GM18502 (cell line): ENCODE measurements around the gene FLT4.
"Not testable (repeated sequence)": the region's sequence is repeated elsewhere in the genome, so short reads cannot be mapped to it uniquely, and the experiment has no call there.

Experiments used
- ATAC-seq: cut with Tn5 transposase; IDR thresholded peaks from one replicate; pipeline ENCODE4 v1.9.1; 2021; ENCODE audit warnings: mild to moderate bottlenecking; ENCODE audit not compliant: unreplicated experiment, poor library complexity

Gene FLT4

GRCh38 chr5:180670586-180671359 is 21.4 kb upstream of the FLT4 start:
- ATAC-seq = no peak

- no peak for ATAC-seq
These were observed 20.8 kb upstream of the FLT4 start for GRCh38 chr5:180670157-180670556.

- no peak for ATAC-seq
These were observed 20.3 kb upstream of the FLT4 start for GRCh38 chr5:180669661-180670060.

DNA sequence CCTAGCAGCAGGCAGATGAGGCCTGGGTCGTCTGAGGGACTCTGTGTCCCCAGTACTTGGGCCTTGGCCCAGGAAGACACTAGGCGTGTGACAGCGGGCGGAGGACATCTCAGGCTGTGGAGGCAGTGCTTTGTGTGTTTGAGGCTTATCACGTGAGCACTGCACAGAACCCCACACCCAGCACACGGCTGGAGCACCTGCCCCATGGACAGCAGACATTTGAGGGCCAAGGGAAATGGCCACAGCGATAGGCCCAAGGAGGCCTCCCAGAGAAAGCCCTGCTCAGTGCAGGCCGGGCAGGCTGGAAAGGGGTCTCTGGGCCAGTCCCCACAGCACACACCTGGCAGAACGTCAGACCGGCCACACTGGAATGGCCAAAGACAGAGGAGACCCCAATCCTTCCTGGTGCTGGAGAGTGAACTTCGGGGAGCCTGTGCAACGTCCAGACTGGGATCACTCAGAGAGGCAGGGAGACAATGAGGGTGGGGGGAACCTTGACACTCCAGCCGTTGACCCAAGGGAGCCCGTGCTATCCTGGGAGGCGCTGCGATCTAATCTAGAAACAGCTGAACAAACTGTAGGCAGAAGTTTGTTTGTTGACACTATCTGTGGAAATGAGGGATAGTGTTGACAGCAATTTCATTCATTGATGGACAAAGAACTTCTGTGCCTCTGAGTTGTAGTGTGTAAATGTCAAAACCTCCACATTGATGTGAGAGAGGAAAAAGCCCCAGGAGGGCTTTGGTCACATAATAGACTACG is 19.6 kb upstream of the FLT4 start:
- no peak for ATAC-seq

- no peak for ATAC-seq
These were observed 17.4 kb upstream of the FLT4 start for GRCh38 chr5:180666812-180667211.

DNA sequence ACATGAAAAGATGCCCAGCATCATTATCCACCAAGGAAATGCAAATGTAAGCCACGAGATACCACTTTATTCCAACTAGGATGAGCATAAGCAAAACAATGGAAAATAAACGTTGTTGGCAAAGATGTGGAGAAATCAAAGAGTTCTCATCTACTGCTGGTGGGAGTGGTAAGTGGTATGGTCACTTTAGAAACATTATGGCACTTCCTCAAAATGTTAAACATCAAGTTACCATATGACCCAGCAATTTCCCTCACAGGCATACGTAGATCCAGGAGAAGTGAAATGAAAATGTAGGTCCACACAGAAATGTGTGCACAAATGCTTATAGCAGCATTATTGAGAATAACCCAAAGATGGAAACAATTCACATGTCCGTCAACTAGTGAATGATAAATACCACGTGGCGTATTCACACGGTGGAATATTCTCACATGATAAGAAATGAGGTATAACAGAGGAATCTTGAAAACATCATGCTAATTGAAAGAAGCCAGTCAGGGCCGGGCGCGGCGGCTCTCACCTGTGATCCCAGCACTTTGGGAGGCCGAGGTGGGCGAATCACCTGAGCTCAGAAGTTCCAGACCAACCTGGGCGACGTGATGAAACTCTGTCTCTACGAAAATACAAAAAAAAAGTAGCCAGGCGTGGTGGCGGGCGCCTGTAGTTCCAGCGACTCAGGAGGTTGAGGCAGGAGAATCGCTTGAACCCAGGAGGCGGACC is 16.4 kb upstream of the FLT4 start:
- no peak for ATAC-seq

- ATAC-seq = no peak
These were observed 9.6 kb upstream of the FLT4 start for GRCh38 chr5:180658774-180659564.

GRCh38 chr5:180655243-180655642 is 5.8 kb upstream of the FLT4 start:
- not testable (repeated sequence) for ATAC-seq

DNA sequence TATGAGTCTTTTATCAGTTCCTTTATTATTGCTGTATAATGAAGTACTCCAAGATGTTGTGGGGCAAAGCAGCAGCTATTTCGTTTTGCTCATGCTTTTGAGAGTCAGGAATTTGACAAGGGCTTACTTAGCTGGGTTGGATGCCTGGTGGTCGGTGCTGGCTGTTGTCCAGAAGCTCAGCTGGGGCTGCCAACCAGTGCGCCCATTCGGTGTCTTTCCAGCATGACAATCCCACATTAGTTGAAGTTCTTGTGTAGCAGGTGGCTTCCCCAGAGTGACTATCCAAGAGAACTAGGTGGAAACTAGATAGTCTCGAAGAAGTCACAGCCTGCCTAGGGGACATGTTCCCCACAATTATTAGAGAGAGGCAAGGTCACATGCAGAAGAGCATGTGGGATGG is 3.4 kb upstream of the FLT4 start:
- no peak for ATAC-seq

GRCh38 chr5:180652346-180652745 is 2.9 kb upstream of the FLT4 start:
- no peak for ATAC-seq

- ATAC-seq = no peak
These were observed 623 bp downstream of the FLT4 start for GRCh38 chr5:180648658-180649296.

DNA sequence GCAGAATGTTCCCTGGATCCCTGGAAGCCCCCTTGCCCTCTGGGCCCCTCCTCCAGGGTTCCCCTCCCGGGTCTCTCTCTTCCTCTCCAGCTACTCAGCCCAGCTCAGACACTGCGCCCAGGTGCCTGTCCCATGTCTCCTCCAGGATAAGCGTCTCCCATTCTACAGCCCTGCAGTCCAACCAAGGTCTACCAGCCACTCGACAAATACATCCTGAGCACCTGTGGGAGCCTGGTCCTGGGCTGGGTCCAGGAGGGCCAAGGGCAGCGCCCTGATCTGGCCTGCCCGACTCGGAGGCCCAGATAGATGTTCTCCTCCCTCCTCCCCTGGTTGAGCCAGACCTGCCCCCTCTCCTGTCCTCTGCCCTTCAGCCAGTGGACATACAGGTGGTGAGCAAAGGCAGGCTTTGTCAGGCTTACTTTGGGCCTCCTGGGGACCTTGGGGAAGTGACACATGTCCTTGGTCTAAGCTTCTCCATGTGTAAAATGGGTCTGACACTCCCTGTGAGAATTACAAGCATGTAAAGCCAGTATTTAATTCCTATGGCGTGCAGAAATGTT is 1.4 kb downstream of the FLT4 start:
- no peak for ATAC-seq

DNA sequence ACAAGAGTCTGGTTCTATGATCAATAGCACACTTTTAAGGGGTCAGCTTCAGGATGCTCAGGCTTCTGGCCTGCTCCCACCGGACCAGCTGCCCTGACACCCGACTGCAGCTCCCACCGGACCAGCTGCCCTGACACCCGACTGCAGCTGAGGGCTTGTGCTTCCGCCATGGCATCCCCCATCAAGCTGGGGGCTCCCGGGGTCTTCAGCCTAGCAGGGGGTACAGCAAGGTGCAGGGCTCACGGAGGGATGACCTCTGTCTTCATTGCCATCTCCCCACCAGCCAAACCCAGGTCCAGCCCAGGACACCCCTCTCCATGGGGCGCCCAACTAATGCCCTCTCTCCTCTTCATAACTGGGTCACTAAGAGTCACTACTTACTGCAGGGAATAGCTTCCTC is 1.9 kb downstream of the FLT4 start:
- ATAC-seq = no peak

DNA sequence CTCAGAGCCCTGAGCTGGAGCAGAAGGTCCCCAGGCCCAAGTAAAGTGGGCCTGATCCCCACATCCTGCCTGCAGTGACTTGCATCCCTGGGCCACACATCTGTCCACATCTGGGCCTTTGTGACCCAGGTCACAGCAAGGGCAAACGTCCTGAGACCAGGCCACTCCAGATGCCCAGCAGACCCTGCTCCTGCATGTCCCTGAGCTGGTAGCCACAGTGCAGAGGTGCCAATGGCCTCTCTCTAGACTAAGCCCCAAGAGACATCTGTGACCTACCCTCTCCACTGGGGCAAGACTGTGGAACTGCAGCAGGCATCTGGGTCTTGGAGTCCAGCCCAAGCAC is 2.5 kb downstream of the FLT4 start:
- ATAC-seq = no peak

- no peak for ATAC-seq
These were observed 3.0 kb downstream of the FLT4 start for GRCh38 chr5:180646289-180646962.

DNA sequence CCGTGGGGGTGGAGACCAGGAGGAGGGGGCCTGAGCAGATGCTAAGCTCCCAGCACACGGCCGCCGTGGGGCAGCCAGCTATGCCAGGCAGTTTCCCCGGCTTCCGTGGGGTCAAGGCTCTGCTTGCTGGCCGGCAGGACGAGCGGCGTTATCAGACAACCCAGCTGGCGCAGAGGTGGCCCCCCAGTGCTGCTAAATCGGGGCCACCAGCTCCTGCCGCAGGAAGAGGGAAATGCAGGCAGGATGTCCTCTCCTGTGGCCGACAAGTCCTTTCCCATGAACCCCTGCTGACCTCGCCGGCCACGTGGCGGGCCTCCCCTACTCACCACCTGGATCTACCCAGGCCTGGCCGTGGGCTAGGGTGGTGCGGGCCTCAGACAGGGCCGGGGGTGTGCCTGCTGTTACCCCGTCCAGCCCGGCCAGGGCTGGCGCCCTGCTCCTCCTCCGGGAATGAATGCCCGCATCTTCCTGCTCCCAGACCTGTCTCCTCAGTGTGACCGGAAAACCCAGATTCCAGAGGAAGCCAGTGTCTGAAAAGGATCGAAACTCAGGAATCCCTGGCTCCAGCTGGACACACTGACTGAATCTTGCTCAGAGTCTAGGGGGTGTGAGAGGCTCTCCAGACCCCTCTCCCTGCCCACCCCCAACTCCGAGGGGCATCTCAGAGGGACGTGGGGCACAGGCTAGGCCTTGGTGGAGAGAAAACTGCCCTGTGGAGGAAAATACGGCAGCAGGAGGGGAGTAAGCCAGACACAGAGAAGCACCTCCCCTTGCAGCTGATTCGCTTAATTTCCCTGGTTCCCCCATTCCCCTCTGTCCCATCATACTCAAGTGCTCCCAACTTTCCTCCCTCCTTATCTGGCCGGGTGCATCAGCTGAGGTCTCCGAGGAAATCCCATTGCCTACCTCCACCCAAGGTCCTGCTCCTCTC is 3.9 kb downstream of the FLT4 start:
- ATAC-seq = no peak

DNA sequence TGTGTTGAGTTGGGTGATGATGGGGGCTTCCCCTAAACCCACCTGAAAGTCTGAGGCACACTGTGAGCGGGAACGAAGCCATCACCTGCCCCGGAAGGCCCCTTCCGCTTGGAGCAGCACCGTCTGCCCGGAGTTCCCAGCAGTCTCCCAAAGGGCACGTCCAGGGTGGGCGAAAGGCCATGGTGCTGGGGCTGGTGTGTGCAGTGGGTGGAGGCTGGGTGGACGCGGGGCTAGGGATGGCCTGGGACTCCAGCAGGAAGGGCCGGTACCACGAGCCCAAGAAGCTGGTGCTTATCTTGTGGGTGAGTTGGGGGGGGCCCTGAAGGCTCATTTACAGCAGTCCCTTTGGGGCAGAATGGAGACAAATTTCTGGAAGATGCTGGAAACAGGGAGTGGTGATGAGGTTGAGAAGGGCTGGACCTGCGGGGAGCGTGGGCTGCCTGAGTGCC is 4.6 kb downstream of the FLT4 start:
- no peak for ATAC-seq
